Stimulated activated CD4-positive, alpha-beta T cell treated with anti-CD3 and anti-CD28 coated beads, Interleukin-4, amount 100 ng/mL, for 48 hours (primary cell): ENCODE data around the gene CPE.

Experiments
- DNase-seq, 2 donors: peaks; one replicate each; pipeline ENCODE4 v3.0.0-alpha.2; 2020; ENCODE audit warnings: low read depth in 2 of 2

Gene CPE

DNA sequence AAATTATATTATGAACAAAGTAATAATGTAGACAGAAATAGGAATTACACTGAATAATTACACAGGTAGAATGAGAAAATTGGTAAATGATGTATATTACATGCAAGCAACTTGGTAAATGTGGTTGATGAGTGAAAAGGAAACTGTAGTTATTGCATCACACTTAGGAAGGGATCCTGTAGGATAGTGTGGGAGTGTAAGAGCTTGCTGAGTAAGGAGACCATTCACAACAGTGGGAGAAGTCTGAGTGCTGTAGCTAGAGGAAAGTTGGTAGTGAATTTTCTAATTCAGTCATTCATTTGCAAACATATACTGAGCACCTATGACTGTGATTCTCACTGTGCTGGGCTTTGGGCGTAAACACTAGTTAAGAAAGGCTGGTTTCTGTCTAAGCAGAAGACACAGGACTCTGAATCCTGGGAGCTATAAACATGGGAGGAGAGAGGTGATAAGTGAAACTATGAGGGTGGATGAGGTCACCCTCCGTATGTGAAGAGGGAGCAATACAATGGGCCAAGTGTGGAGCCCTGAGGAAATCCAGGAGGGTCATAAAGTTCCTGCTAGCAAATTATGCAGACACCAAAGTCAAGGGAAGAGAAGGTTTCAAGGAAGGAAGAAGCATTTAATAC is 14.2 kb upstream of the CPE start:
- no peak for DNase-seq

DNA sequence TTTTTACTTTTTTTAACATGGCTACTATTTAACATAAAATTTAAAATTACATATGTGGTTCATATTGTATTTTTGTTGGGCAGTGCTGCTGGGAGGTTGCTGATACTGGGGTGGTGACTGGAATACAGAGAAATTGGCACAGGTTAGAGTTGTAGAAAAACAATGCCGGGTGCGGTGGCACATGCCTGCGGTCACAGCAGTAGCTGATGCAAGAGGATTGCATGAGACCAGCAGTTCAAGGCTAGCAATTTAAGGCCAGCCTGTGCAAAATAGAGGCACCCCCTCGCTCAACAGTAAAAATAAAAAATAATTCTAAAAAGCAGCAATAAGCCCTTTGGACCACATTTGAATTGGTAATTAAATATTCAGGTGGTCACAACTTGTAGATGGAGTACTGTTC is 11.8 kb upstream of the CPE start:
- no peak for DNase-seq

DNA sequence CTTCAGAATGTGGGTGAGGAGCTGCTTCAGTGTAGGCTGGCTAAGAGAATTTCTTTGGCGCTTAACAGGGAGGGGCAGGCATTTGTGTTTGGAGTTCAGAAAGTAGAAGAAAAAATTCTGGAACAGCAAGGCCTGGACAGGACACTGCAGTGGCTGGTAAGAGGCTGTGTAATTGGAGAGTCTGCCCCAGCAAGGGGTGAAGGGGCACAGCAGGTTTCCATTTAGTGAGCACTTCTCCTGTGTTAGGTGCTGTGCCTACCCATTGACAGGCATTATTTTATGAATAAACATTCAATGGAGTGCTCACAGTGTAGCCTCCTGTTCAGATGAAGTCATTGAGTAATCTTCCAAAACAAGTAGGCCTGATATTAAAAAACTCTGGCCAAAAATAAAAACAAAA is 10.7 kb upstream of the CPE start:
- no peak for DNase-seq

DNA sequence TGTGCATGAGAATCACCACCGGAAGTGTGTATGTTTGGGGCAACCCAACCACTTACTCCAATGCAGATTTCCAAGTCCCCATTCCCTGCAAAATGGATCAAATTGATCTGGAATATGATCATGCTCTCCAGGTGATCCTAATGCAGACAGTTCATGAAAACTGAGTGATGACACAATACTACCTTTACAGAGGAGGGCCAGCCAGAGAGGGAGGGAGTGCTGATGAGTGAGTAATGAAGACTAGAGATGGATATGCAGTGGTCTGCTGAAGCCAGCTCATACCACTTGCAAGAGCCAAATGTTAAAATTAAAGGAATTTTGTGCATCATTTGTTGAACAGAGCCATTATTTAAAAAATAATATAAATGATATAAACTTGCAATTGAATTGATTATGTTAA is 10.2 kb upstream of the CPE start:
- no peak for DNase-seq

DNA sequence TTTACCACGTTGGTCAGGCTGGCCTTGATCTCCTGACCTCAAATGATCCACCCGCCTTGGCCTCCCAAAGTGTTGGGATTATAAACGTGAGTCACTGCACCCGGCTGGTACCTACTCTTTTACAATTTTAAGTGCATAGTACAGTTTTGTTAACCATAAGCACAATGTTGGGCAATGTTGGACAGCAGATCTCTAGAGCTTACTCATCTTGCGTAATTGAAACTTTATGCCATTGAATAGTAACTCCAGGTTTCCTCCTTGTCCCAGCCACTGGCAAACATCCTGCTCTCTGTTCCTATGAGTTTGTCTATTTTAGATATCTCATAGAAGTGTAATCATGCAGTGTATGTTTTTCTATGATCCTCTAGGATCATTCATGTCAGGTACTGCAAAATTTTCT is 9.3 kb upstream of the CPE start:
- DNase-seq = no peak

DNA sequence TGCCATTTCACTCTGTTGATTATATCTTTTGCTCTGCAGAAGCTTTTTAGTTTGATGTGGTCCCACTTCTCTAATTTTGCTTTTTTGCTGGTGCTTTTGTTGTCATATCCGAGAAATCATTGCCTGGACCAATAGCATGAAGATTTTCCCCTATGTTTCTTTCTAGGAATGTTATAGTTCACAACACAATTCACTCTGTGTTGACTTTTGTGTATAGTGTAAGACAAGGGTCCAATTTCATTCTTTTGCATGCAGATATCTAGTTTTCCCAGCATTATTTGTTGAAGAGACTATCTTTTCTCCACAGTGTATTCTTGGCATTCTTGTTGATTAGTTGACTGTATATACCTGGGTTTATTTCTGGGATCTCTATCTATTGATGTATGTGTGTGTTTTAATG is 8.3 kb upstream of the CPE start:
- no peak for DNase-seq

DNA sequence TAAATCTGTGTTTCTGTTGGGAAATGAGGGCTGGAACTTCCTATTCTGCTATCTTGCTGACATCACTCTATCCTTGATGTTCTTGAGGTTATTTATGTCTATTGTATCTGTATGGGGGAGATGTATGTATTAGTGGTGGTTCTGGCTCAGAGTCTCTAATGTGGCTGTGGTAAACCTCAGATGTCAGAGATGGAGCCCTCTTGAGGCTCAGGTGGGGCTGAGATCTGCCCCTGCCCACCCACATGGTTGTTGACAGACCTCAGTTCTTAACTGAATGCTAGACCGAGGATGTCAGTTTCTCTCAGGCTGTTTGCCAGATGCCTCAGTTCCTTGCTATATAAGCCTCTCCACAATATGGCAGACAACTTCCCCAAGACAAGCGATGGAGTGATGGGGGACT is 3.3 kb upstream of the CPE start:
- DNase-seq = no peak

DNA sequence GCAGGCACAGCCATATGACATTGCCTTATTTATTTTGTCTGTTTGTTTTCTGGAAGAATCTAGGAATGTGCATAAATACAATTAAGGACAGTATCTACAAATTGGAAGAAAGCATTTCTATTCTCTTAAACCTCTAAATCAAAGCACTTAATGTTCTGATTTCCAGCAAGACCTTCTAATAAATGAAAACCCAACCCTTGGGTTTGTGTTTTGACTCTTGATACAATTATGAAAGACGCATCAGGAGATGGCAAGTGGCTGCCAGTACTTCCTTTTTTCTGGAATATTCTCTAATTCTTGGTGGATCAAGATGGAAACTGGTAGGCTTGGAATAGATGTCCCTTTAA is 437 bp upstream of the CPE start:
- DNase-seq = no peak

DNA sequence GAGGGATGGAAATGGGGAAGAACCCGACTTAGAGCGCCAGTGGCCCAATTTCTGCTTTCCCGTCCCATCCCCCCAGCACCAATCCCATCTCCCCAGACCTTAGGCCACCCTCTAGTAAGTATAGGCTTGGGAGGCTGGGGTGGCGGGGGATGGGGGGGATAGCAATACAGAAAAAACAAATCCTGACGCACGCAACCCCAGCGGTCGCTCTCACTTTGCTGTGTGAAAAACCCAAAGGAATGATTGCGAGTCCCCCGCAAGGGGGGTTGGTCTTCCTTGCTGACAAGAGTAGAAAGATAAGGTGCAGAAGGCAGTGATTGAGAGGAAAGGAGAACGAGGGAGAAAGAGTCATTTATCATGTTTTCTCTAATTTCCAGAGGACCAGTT is 863 bp downstream of the CPE start:
- no peak for DNase-seq

DNA sequence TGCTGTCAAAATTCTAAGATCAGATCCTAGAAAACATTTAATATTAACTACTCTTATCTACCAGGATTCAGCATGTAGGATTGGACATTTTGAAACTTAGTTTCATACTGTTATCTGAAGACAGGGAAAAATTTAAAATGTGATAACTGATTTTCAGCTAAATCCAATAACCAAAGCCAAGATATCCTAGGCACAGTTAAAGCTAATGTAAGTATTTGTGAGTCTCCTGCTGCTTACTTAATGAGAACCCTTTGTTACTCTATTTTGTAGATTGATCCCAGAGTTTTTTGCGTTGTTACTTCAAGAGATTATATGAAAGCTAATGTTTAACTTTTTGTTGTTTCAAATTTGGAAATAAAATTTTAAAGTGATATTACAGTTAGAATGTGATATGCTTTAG is 2.0 kb downstream of the CPE start:
- DNase-seq = no peak

DNA sequence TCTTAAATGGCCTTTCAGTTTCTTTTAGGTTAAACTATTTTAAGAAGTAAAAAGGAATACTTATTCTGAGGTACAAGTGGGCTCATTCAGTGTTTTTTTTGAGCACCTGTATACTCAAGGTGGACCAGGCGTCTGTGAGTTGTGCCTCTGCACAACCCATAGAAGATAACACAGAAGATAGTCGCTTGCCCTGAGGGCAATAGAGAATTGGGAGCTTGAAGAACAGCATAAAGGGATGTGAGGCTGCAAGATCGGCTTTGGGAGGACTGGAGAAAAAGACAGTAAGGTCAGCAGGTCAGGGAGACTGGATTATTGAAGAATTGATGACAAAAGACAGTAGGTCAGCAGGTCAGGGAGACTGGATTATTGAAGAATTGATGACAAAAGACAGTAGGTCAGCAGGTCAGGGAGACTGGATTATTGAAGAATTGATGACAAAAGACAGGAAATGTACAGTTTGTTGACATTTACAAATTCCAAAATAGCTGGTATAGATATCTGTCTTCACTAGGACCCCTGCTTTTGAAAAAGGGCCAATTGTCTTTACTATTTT is 3.1 kb downstream of the CPE start:
- DNase-seq = no peak

DNA sequence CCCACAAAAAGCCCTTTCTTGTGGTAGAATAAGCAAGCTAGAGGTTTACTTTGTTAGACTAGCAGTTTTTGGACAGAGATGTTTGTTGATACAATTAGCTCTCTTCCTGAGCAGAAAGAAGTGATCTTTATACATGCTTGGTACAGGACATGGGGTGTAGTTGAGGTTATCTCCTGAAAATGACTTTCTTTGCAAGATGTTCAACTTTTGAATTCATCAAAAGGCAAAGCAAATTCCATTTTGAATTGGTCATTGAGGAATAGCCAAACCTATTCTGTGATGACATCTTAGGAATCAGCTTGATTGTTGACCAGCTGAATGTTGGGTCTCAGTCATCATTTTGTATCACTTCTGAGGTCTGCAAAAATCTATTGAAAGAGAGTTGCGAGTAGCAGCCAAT is 3.8 kb downstream of the CPE start:
- no peak for DNase-seq

DNA sequence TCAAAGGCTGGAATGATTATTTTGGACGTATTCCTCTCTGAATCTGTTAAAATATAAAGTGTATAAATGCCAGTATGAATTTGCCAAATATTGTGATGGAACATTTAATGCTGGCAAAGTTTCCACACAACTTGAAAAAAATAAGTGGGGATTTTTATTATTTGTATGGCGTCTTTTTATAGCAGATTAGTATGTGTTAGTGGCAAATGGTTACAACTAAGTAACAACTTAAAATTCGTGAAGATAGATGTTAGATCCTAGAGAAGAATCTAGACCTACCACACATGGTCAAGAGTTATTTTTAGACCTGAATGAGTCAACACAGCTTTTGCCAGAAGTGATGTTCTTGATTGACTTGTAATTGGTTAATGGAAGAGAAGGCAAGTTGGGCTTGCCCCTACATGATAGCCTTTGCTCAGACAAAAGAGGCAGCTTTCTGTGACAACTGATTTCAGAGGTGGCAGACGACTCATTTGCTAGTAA is 4.8 kb downstream of the CPE start:
- no peak for DNase-seq

DNA sequence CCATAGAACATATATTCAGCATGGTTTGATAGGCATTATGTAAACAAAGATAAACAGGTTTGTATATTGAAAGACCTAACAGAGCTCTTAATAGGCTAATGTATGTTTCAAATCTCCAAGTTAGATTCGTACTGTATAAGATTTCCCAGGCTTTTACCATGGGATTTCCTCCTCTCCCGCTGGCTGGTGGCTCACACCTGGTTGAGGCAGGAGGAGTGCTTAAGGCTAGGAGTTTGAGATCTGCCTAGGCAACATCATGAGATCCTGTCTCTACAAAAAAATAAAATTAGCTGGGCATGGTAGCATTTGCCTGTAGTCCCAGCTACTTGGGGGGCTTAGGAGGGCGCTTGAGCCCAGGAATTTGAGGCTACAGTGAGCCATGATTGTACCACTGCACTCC is 5.4 kb downstream of the CPE start:
- DNase-seq = no peak

DNA sequence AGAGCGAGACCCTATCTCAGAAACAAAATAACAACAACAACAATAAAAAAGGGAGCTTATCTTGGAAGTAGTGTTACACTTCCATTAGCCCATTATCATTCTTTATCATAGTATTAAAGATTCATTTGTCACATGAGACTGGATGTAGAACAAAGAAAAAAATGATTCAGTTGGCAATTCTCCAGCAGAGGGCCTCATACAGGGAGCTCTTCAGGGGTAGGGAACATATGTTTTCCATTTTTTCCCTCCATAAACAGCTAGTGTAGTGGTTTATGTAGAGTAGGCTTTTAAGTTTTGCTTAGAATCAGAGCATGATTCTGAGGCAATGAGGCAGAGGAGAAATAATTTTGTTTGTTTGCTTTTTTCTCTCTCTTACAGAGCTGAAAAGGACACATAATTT is 5.8 kb downstream of the CPE start:
- no peak for DNase-seq

DNA sequence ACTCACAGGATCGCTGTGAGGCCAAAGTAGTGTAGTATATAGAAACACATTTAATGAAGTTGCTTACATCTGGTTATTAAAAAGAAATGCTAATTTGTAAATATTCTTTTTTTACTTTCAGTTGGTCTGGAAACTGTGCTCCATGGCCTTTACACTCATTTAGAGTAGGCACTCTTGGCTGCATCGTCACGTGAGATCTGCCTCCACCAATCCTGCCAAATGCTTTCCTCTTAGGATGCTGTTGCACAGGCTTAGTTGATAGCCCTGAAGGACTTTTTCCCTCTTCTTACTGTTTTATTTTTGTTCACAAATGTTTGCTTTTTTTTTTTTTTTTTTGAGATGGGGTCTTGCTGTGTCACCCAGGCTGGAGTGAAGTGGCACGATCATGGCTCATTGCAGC is 6.3 kb downstream of the CPE start:
- no peak for DNase-seq

DNA sequence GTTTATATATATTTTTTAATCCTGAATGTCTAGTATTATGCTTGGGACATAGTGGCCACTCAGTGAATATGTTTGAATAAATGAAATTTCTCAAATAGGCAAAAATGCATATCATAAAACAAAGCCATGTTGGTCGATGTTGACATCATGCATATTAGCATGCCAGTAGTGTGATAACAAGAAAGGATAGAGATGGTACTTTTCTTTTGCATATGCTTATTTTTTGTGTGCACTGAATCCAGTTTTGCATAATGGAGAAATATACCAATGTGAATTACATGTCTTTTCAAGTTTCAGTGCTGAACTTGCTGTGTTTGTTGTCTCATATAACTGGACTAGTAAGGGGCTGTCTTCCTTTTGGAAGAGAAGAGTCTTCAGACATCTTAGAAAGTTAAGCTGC is 7.5 kb downstream of the CPE start:
- no peak for DNase-seq

DNA sequence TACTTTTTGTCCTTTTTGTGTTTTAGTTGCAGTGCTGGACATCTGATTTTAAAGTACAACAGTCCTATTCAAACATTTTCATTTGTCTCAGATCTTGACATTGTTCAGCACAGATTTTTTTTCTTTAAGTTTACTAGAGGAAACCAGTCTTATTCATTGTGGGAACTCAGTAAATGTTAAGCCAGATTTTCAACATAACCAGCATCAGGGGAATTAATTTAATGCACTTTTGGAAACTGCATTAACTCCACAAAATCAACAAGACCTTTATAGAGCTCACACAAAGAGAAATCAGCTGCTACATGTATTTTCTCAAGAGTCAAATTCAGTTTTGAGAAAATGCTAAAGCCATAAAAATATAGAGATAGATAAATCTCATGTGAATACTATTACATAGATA is 9.9 kb downstream of the CPE start:
- no peak for DNase-seq

DNA sequence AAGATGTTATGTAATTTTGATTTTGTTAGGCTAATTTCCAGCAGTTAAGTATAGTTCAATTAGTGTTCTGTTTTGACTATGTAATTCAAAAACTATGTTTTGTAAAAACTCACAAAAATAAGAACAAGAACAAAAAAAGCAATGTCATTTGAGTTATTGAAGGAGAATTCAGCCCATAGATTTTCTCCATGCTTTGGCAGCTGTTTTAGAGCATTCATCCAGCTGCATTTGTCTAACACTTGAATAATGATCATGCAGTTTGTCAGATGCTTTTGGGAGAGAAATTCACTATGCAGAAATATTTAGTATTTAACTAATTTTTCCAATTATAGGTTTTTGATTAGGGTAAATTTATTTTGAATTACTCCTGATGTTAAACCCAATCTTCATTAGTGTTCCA is 14.2 kb downstream of the CPE start:
- DNase-seq = no peak

DNA sequence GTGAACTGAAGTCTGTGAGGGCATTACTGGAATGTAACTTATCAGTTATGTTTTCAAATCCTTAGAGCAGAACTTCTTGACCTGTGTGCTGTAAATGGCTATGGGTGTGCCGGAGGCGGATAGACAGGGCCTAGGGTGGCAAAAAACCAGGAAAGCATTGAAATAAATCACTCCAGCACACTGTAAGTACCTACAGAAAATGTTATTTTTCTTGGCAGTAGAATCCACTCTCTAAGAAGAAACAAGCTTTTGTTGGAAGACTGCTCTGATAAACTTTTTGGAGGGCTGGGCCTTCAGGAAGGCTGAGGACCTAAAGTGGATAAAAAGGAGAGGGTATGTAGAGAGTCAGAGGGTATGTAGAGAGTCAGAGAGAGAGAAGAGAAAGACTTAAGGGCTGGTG is 14.9 kb downstream of the CPE start:
- no peak for DNase-seq

DNA sequence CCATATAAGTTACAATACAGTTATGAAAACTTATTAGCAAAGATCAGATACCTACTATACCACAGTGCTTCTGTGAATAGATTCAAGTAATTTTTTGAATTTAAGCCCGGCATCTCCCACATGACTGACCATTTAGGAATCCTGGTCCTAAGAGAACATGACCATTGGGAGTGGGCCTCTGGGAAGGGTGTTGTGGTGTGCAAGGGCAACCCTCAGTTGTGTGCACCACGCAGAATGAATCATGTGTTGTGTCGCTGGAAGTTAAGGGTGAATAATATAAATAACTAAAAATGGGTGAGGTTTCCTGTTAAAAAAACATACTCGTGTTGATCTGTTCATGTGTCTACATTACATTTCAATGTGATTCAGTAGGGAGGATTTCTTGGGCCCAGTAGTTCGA is 15.5 kb downstream of the CPE start:
- DNase-seq = no peak

DNA sequence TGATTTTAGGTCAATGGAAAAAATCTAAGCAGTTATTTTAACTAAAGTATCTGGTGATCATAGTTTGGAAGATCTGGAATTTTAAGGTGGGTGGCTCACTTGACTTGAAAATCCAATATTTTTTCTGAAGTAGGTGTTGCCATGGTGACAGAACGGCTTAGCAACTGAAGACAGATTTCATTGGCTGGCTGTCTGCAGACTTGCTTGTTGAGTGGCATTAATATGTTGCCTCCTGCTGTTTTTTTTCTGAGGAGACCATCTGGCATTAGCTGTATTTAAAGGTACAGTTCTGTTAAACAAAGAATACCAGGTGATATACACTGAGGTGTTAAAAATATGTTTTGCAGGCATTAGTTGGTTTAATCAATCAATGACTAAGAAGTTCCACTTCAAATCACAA is 19.8 kb downstream of the CPE start:
- no peak for DNase-seq

DNA sequence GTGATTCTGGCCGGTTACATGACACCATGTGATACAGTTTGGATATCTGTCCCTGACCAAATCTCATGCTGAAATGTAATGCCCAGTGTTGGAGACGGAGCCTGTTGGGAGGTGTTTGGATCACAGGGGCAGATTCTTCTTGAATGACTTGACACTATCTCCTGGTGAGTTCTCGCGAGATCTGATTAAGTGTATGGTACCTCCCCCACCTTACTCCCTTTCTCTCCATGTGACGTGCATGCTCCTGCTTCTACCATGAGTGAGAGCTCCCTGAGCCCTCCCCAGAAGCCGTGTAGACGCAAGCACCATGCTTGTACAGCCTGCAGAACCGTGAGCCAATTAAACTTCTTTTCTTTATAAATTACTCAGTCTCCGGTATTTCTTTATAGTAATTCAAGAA is 23.6 kb downstream of the CPE start:
- no peak for DNase-seq

DNA sequence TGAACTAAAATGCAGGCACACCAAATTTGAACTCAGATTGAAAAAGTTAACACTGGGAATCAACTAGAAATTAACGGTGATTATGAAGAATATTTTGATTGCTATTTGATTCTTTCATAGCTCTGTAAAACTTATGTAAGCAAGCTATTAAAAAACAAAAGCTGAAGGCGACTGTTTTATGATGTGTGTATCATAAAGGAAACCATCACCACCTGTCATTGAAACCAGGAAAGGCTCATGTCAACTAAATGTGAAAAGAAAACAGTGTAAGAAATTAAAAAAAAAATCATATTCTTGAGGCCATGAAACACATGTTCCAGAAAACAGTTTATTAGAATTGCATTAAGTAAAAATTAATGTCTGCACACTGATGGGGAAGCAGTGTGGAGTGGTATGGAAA is 24.2 kb downstream of the CPE start:
- no peak for DNase-seq

DNA sequence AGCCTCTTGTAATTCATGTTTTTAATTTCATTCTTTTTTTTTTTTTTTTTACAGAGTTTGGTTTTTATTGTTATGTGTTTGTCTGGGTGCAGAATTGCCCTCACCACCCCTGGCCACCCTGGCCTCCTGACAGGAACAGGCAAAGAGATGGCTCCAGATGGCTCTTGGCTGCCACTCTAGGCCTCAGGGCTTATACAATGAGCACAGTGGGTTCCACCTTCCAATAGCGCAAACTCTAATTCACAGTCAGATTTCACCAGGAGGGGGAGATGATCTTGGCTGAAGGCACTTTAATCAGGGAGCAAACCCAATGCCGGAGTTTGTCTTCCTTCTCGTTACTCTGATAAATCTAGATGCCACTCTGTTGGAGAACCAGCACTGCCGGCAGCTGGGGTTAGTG is 24.8 kb downstream of the CPE start:
- no peak for DNase-seq
